ENCODE measurements around the gene TRAM2.

DNA sequence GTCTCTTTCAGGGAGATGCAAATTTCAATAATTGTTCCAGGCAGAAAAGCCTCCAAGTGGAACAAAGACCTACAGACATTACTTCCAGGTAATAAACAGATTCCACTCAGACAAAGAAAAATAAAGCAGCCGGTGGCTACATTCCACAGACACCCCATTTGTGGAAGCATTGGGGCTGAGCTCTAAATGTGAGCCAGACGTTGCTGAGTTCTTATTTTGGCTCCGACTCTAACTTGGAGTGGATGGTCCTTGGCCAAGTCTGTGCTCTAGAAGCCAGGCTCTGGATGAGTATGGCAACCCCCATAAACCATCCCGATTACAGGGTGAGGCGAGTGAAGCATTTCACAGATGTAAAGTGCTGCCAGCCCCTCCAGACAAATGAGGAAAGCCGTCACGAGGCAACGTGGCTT lies 6.6 kb downstream of the TRAM2 start:
- TF ChIP-seq, protein P1, sequence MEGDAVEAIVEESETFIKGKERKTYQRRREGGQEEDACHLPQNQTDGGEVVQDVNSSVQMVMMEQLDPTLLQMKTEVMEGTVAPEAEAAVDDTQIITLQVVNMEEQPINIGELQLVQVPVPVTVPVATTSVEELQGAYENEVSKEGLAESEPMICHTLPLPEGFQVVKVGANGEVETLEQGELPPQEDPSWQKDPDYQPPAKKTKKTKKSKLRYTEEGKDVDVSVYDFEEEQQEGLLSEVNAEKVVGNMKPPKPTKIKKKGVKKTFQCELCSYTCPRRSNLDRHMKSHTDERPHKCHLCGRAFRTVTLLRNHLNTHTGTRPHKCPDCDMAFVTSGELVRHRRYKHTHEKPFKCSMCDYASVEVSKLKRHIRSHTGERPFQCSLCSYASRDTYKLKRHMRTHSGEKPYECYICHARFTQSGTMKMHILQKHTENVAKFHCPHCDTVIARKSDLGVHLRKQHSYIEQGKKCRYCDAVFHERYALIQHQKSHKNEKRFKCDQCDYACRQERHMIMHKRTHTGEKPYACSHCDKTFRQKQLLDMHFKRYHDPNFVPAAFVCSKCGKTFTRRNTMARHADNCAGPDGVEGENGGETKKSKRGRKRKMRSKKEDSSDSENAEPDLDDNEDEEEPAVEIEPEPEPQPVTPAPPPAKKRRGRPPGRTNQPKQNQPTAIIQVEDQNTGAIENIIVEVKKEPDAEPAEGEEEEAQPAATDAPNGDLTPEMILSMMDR (IDR thresholded peaks at IDR 0.05; ENCODE audit: insufficient read depth, low read length, poor library complexity, severe bottlenecking): no peak
- TF ChIP-seq EZH2phosphoT487 (conservative IDR thresholded peaks at IDR 0.05; ENCODE audit: low read length): no peak
